SU-DHL-6 (cell line): ENCODE results near the gene ZNF837.

Experiments used
- H2AFZ ChIP-seq: fragments of 200-600 bp; sonication (generic); 2 replicates; pipeline ENCODE4 v1.6.1; 2014; ENCODE audit warnings: low read depth, mild to moderate bottlenecking, moderate library complexity, mixed read lengths, antibody characterized with exemption, low read length; ENCODE audit not compliant: severe bottlenecking
- H3F3A ChIP-seq: fragments of 200-600 bp; shearing (Covaris generic); 2 replicates; pipeline ENCODE4 v1.6.0; 2016; ENCODE audit warnings: antibody characterized with exemption, mild to moderate bottlenecking; ENCODE audit not compliant: insufficient read depth
- H3K27ac ChIP-seq: fragments of 200-600 bp; sonication (generic); 2 replicates; pipeline ENCODE4 v1.5.1; 2016; ENCODE audit warnings: low read depth, mild to moderate bottlenecking, low read length, moderate library complexity, mixed read lengths
- H3K27me3 ChIP-seq: fragments of 200-600 bp; sonication (generic), shearing (Covaris generic); 2 replicates; pipeline ENCODE4 v1.6.0; 2014; ENCODE audit warnings: mild to moderate bottlenecking, low read length
- H3K36me3 ChIP-seq: fragments of 200-600 bp; sonication (generic); 2 replicates; pipeline ENCODE4 v1.6.1; 2014; ENCODE audit warnings: mild to moderate bottlenecking, low read length, mixed read lengths
- H3K4me2 ChIP-seq: fragments of 300-600, 200-600 bp; shearing (Covaris generic), sonication (generic); 2 replicates; pipeline ENCODE4 v1.6.0; 2014; ENCODE audit warnings: low read length, low read depth, mild to moderate bottlenecking; ENCODE audit not compliant: poor library complexity, severe bottlenecking
- H3K4me3 ChIP-seq: fragments of 200-600 bp; sonication (generic); 2 replicates; pipeline ENCODE4 v1.5.1; 2014; ENCODE audit warnings: antibody characterized with exemption, low read length, mild to moderate bottlenecking, mixed read lengths; ENCODE audit not compliant: insufficient read depth, poor library complexity, severe bottlenecking
- H3K79me2 ChIP-seq: fragments of 200-600 bp; sonication (generic); 2 replicates; pipeline ENCODE4 v1.6.1; 2014; ENCODE audit warnings: mild to moderate bottlenecking, low read length, moderate library complexity; ENCODE audit not compliant: insufficient read depth
- H3K9ac ChIP-seq: fragments of 200-600 bp; sonication (generic); 2 replicates; pipeline ENCODE4 v1.7.0; 2014; ENCODE audit warnings: mild to moderate bottlenecking, low read length
- H3K9me2 ChIP-seq: fragments of 200-600 bp; sonication (generic); replicated peaks from 2 replicates; pipeline ENCODE4 v1.6.1; 2014; ENCODE audit warnings: low read length; ENCODE audit not compliant: insufficient read depth
- H3K9me3 ChIP-seq: fragments of 200-600 bp; sonication (generic); 2 replicates; pipeline ENCODE4 v1.6.1; 2014; ENCODE audit warnings: low read length, mixed read lengths; ENCODE audit not compliant: insufficient read depth
- H4K20me1 ChIP-seq: fragments of 200-600 bp; sonication (generic); 2 replicates; pipeline ENCODE4 v1.6.1; 2014; ENCODE audit warnings: low read depth, mild to moderate bottlenecking, antibody characterized with exemption, low read length, moderate library complexity, mixed read lengths
- CTCF ChIP-seq: fragments of 200-600 bp; sonication (generic); IDR thresholded peaks from one replicate; pipeline ENCODE4 v1.5.1; 2017; ENCODE audit warnings: antibody characterized with exemption, mild to moderate bottlenecking, low read length, moderate library complexity; ENCODE audit not compliant: insufficient read depth, poor library complexity, severe bottlenecking
- EZH2phosphoT487 ChIP-seq: fragments of 200-600 bp; sonication (generic), shearing (Covaris generic); conservative IDR thresholded peaks from 2 replicates; pipeline ENCODE4 v1.6.1; 2018; ENCODE audit warnings: mild to moderate bottlenecking, antibody characterized with exemption, low read length, moderate library complexity, mixed read lengths

ZNF837 gene

GRCh38 chr19:58382997-58383603 is 2.3 kb upstream of the ZNF837 start:
- H3K4me2 ChIP-seq: no peak overlapping the region
- peaks cover 5% of the 10 kb centered on the region; the same call in 1 of the 2 replicates for H4K20me1 ChIP-seq
- H3K9ac ChIP-seq: no peak overlapping the region
- peaks cover 13% of the 10 kb centered on the region for H3K79me2 ChIP-seq
- TF ChIP-seq CTCF (no peak), EZH2phosphoT487 (no peak)
- no peaks in the 10 kb centered on the region for H3K27me3 ChIP-seq
- H3F3A ChIP-seq: peaks cover 17% of the 10 kb centered on the region
- H3K9me3 ChIP-seq: no peaks in the 10 kb centered on the region
- no peak overlapping the region for H2AFZ ChIP-seq
- peaks cover under 1% of the 10 kb centered on the region for H3K36me3 ChIP-seq
- no peak overlapping the region for H3K4me3 ChIP-seq
- no peaks in the 10 kb centered on the region for H3K9me2 ChIP-seq
- no peak overlapping the region for H3K27ac ChIP-seq

- Histone ChIP-seq H4K20me1 (no peaks in the 10 kb centered on the region), H2AFZ (no peak overlapping the region), H3K79me2 (peaks cover 3% of the 10 kb centered on the region; the same call in 1 of the 2 replicates), H3K27ac (peak overlapping the region; percentile 47), H3K9me3 (no peaks in the 10 kb centered on the region), H3F3A (peaks cover 17% of the 10 kb centered on the region), H3K27me3 (no peaks in the 10 kb centered on the region), H3K4me2 (peak overlapping the region; percentile 68), H3K9me2 (no peaks in the 10 kb centered on the region), H3K36me3 (no peaks in the 10 kb centered on the region), H3K4me3 (peak overlapping the region; percentile 88), H3K9ac (peak overlapping the region; percentile 86)
- TF ChIP-seq EZH2phosphoT487 (no peak), CTCF (no peak)
Observed at GRCh38 chr19:58381460-58382212, 806 bp upstream of the ZNF837 start.

GRCh38 chr19:58380037-58380661 is 681 bp downstream of the ZNF837 start:
- Histone ChIP-seq H3K27me3 (no peaks in the 10 kb centered on the region), H2AFZ (peak overlapping the region; percentile 29)

More at GRCh38 chr19:58380037-58380661, 681 bp downstream of the ZNF837 start:
- Histone ChIP-seq H3K36me3 (no peaks in the 10 kb centered on the region), H3K9me3 (no peaks in the 10 kb centered on the region), H3K4me3 (peak overlapping the region; percentile 61), H3K9me2 (no peaks in the 10 kb centered on the region), H3K79me2 (peaks cover 3% of the 10 kb centered on the region; the same call in 1 of the 2 replicates), H4K20me1 (no peaks in the 10 kb centered on the region), H3K27ac (peak overlapping the region; percentile 75), H3K4me2 (peak overlapping the region; percentile 79), H3F3A (peaks cover 10% of the 10 kb centered on the region), H3K9ac (peak overlapping the region; percentile 86)
- TF ChIP-seq EZH2phosphoT487: no peak
- TF ChIP-seq CTCF: no peak
